H1 (cell line): ENCODE data around the gene GNB1L. TPM values are rescaled to one million over a fixed set of nuclear protein-coding genes. Genes with fewer than 3 reads are reported as not detected.
A peak's percentile ranks its signal among the peaks of the same experiment; 100 is the strongest.

Experiments
- CTCF ChIA-PET: fragments of 300-600 bp; sonication (Branson Sonifier 250); formaldehyde crosslinking; loops from one replicate; lab custom pipeline; 2021; ENCODE audit not compliant: partially characterized antibody; lab: Charles Lee
- POLR2A ChIA-PET: fragments of 300-600 bp; sonication (Branson Sonifier 250); formaldehyde crosslinking; loops from one replicate; lab custom pipeline; 2021; ENCODE audit warnings: inconsistent platforms; ENCODE audit not compliant: partially characterized antibody; lab: Charles Lee
- DNase-seq, 2 experiments: peaks; one replicate each; pipeline versions ENCODE4 v3.0.0 to v3.0.0-alpha.2; 2010 to 2022; ENCODE audit warnings: low spot score in 2 of 2, low read depth in 1 of 2, mixed read lengths in 1 of 2
- FAIRE-seq: peaks from 2 replicates; lab custom pipeline; 2011; peaks lifted over from hg19 to GRCh38; lab: Jason Lieb, UNC
- H2AFZ ChIP-seq: 2 replicates; pipeline ENCODE4 v1.8.1; 2012; ENCODE audit warnings: low read length, inconsistent platforms
- H2AK5ac ChIP-seq: 2 replicates; pipeline ENCODE4 v1.6.1; 2013; ENCODE audit warnings: low read depth, low read length
- H2BK120ac ChIP-seq: replicated peaks from 2 replicates; pipeline ENCODE3; 2013; ENCODE audit warnings: low read depth, low read length, inconsistent platforms
- H2BK12ac ChIP-seq: 2 replicates; pipeline ENCODE4 v1.6.1; 2013; ENCODE audit warnings: low read depth, low read length
- H2BK15ac ChIP-seq: 2 replicates; pipeline ENCODE4 v1.6.1; 2013; ENCODE audit warnings: low read length
- H2BK20ac ChIP-seq: 2 replicates; pipeline ENCODE4 v1.6.1; 2013; ENCODE audit warnings: low read length
- H2BK5ac ChIP-seq: 2 replicates; pipeline ENCODE4 v1.6.1; 2013; ENCODE audit warnings: low read depth, low read length
- H3K14ac ChIP-seq: 2 replicates; pipeline ENCODE4 v1.6.1; 2013; ENCODE audit warnings: inconsistent platforms; ENCODE audit not compliant: insufficient read length
- H3K18ac ChIP-seq: 2 replicates; pipeline ENCODE4 v1.6.1; 2013; ENCODE audit warnings: low read length; ENCODE audit errors: extremely low read depth
- H3K23ac ChIP-seq: 2 replicates; pipeline ENCODE4 v1.6.1; 2013; ENCODE audit warnings: inconsistent platforms; ENCODE audit not compliant: insufficient read length
- H3K23me2 ChIP-seq: 2 replicates; pipeline ENCODE4 v1.6.1; 2013; ENCODE audit warnings: low read depth, low read length
- H3K27ac ChIP-seq: 2 replicates; pipeline ENCODE4 v1.6.1; 2011; ENCODE audit warnings: low read depth, low read length, inconsistent platforms
- H3K27me3 ChIP-seq, 4 experiments: replicated peaks in 1 of 4; 1 replicate in 1 of 4; 2 replicates in 3 of 4; pipeline versions ENCODE4 v1.6.1 to v1.8.1; 2011 to 2013; ENCODE audit warnings: low read length in 3 of 4, mild to moderate bottlenecking in 3 of 4, inconsistent platforms in 2 of 4, mixed read lengths in 2 of 4, moderate library complexity in 1 of 4; ENCODE audit not compliant: control insufficient read depth in 3 of 4, insufficient read depth in 3 of 4; ENCODE audit errors: extremely low read depth in 1 of 4
- H3K36me3 ChIP-seq, 4 experiments: 2 replicates each; pipeline versions ENCODE4 v1.6.1 to v1.8.1; 2011 to 2013; ENCODE audit warnings: mild to moderate bottlenecking in 4 of 4, low read length in 3 of 4, moderate library complexity in 2 of 4, control low read depth in 1 of 4, inconsistent platforms in 1 of 4; ENCODE audit not compliant: insufficient read depth in 4 of 4, control insufficient read depth in 2 of 4
- H3K4ac ChIP-seq: replicated peaks from 2 replicates; pipeline ENCODE3; 2013; ENCODE audit warnings: low read length, low read depth, mixed read lengths, inconsistent platforms; ENCODE audit not compliant: insufficient read length
- H3K4me1 ChIP-seq, 4 experiments: replicated peaks in 1 of 4; 1 replicate in 1 of 4; 2 replicates in 3 of 4; pipeline versions ENCODE4 v1.6.1 to v1.8.1; 2011 to 2013; ENCODE audit warnings: low read length in 3 of 4, inconsistent platforms in 2 of 4, mixed read lengths in 1 of 4; ENCODE audit not compliant: insufficient read depth in 4 of 4, control insufficient read depth in 3 of 4
- H3K4me2 ChIP-seq, 2 experiments: 2 replicates each; pipeline versions ENCODE4 v1.6.1 to v1.8.1; 2011 to 2013; ENCODE audit warnings: low read depth in 2 of 2, low read length in 2 of 2, control low read depth in 1 of 2, inconsistent platforms in 1 of 2, mild to moderate bottlenecking in 1 of 2; ENCODE audit not compliant: insufficient read depth in 1 of 2
- H3K4me3 ChIP-seq, 4 experiments: fragments of 200-600, 300-600 bp in 1 of 4; sonication (generic), shearing (Covaris generic), sonication (Bioruptor Twin) in 1 of 4; 2 replicates each; pipeline versions ENCODE4 v1.5.1 to v1.8.1; 2011 to 2016; ENCODE audit warnings: low read length in 4 of 4, low read depth in 3 of 4, control low read depth in 2 of 4, inconsistent platforms in 2 of 4, mild to moderate bottlenecking in 2 of 4, mixed read lengths in 1 of 4, moderate library complexity in 1 of 4; ENCODE audit not compliant: insufficient read depth in 2 of 4; ENCODE audit errors: extremely low read depth in 1 of 4
- H3K56ac ChIP-seq: replicated peaks from 2 replicates; pipeline ENCODE3; 2013; ENCODE audit warnings: low read depth, mild to moderate bottlenecking, mixed read lengths, low read length, inconsistent platforms; ENCODE audit not compliant: insufficient read length
- H3K79me1 ChIP-seq: 2 replicates; pipeline ENCODE4 v1.6.1; 2013; ENCODE audit warnings: low read depth, low read length, control low read depth
- H3K79me2 ChIP-seq, 2 experiments: 2 replicates each; pipeline versions ENCODE4 v1.6.1 to v1.8.1; 2012 to 2013; ENCODE audit warnings: low read length in 2 of 2, mild to moderate bottlenecking in 2 of 2, inconsistent platforms in 1 of 2; ENCODE audit not compliant: insufficient read depth in 2 of 2, control insufficient read depth in 1 of 2
- H3K9ac ChIP-seq, 4 experiments: replicated peaks in 1 of 4; 1 replicate in 1 of 4; 2 replicates in 3 of 4; pipeline versions ENCODE4 v1.6.1 to v1.8.1; 2011 to 2013; ENCODE audit warnings: low read depth in 3 of 4, low read length in 3 of 4, control low read depth in 2 of 4, mild to moderate bottlenecking in 2 of 4, moderate library complexity in 2 of 4, inconsistent platforms in 1 of 4; ENCODE audit errors: extremely low read depth in 1 of 4
- H3K9me3 ChIP-seq, 2 experiments: 2 replicates each; pipeline versions ENCODE4 v1.6.1 to v1.8.1; 2012 to 2013; ENCODE audit warnings: mild to moderate bottlenecking in 2 of 2, moderate library complexity in 2 of 2, control low read depth in 1 of 2, inconsistent platforms in 1 of 2, low read depth in 1 of 2, low read length in 1 of 2, mixed read lengths in 1 of 2; ENCODE audit not compliant: insufficient read depth in 2 of 2
- H4K20me1 ChIP-seq, 2 experiments: replicated peaks in 1 of 2; 2 replicates each; pipeline versions ENCODE3 to v1.8.1; 2011 to 2013; ENCODE audit warnings: inconsistent platforms in 2 of 2, low read length in 2 of 2, mild to moderate bottlenecking in 1 of 2; ENCODE audit not compliant: insufficient read depth in 2 of 2, control insufficient read depth in 1 of 2
- H4K5ac ChIP-seq: 2 replicates; pipeline ENCODE4 v1.6.1; 2013; ENCODE audit warnings: low read length, low read depth, mixed read lengths, inconsistent platforms; ENCODE audit not compliant: insufficient read length
- H4K8ac ChIP-seq: 2 replicates; pipeline ENCODE4 v1.8.0; 2013; ENCODE audit warnings: mild to moderate bottlenecking, moderate library complexity, low read length, inconsistent platforms; ENCODE audit not compliant: insufficient read depth; ENCODE audit errors: extremely low read depth
- H4K91ac ChIP-seq: replicated peaks from 2 replicates; pipeline ENCODE3; 2013; ENCODE audit warnings: low read length, mixed read lengths, inconsistent platforms; ENCODE audit not compliant: insufficient read length
- RXRA ChIP-seq: IDR thresholded peaks from 2 replicates; pipeline ENCODE4 v1.6.1; 2011; ENCODE audit warnings: low read depth, mild to moderate bottlenecking, low read length, moderate library complexity; ENCODE audit not compliant: insufficient read depth
- TAF7 ChIP-seq: optimal IDR thresholded peaks from 2 replicates; pipeline ENCODE3; 2011; ENCODE audit warnings: low read depth, mild to moderate bottlenecking, inconsistent platforms, low read length, moderate library complexity, borderline replicate concordance
- WGBS, 2 experiments: shearing (Covaris generic) in 1 of 2; methylation state at CpG; one replicate each; pipeline versions ENCODE4 v1.1.6 to v1.1.7; 2013 to 2015; ENCODE audit warnings: low lambda C conversion rate in 2 of 2, mixed read lengths in 2 of 2, inconsistent platforms in 1 of 2, low coverage in 1 of 2, missing lambda C conversion rate in 1 of 2; ENCODE audit not compliant: insufficient replicate concordance in 2 of 2, insufficient coverage in 1 of 2, insufficient read length in 1 of 2; ENCODE audit errors: extremely low coverage in 1 of 2, missing lambda C conversion rate in 1 of 2; 5-methylcytosine and 5-hydroxymethylcytosine counted together
- polyA plus RNA-seq, 7 experiments: library from polyadenylated mRNA; depleted of rRNA in 3 of 7; stranded (reverse) in 5 of 7; unstranded in 2 of 7; fragments of >200 nt in 5 of 7; fragments of 200-250 nt in 2 of 7; gene quantifications; 1 replicate in 5 of 7; 2 replicates in 1 of 7; 4 replicates in 1 of 7; pipeline versions ENCODE4 v1.2.1 to v1.2.3, GENCODE V29; 2011 to 2013; ENCODE audit warnings: missing spikeins in 2 of 7, mixed read lengths in 2 of 7
- total RNA-seq: library from RNA; stranded (reverse); fragmentation: NEBNext Ultra II Directional; extraction: Animal tissue kit (Norgen Biotek cat#: 25700); gene quantifications from 2 replicates; pipeline ENCODE4 v1.2.1, GENCODE V29; 2021

Gene GNB1L
- total and polyA plus RNA-seq, 2 of the 8 experiments (the other 6 are each of a cell fraction or from before 2014, with no cell fraction given): 14.0 to 15.6 TPM

DNA sequence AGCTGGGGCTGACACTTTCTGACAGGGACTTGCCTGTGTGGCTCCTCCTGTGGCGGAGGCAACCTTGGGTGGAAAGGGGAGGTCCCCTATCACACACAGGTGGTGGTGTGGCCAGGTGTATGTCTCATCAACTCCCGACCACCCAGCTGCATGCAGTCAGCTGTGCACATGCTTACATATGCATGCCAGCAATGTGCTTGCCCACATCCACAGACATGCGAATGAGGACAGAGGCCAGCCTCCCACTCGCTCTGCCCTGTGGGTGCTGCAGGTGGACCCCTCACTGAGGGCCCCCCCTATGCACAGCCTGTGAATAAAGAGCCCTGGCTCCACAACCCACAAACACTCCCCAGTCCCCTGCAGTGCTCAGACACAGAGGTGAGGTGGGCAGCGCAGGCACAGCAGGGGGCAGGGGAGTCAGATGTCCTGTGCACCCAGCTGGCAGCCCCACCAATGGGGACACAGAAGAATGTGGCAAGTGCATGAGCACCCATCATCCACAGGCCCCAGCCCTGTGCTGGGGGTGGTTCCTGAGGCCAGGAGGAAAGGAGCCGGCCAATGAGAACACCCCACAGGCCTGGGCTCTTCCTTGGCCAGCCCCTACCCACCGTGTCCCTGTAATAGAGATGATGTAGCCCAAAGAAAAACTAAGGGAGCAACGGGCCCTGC, 9.5 kb downstream of the GNB1L start:
- Histone ChIP-seq H3K79me2 (no peaks in the 10 kb centered on the region; a peak in 2 of 4 replicates), H3K4ac (no peak overlapping the region), H3K27ac (no peak overlapping the region), H3K14ac (no peak overlapping the region), H3K4me1 (peaks cover 0 to 3% (median 0%) of the 10 kb centered on the region in 4 experiments; a peak in 4 of 7 replicates), H3K23ac (no peak overlapping the region), H3K56ac (no peak overlapping the region), H2BK12ac (0 out of 2 replicates have a peak overlapping the region, but pooled peaks have one; percentile 3), H2BK120ac (no peak overlapping the region), H3K9ac (no peak overlapping the region), H4K5ac (no peak overlapping the region), H2BK5ac (peak overlapping the region; percentile 66), H3K36me3 (peaks cover 0 to 3% (median 1%) of the 10 kb centered on the region in 4 experiments; a peak in 2 of 8 replicates), H3K9me3 (no peaks in the 10 kb centered on the region), H3K23me2 (no peaks in the 10 kb centered on the region), H3K27me3 (no peaks in the 10 kb centered on the region), H4K8ac (no peak overlapping the region), H3K18ac (no peak overlapping the region), H2AFZ (no peak overlapping the region), H3K4me3 (no peak overlapping the region), H2BK15ac (no peak overlapping the region), H4K20me1 (peaks cover 12 to 39% of the 10 kb centered on the region in 2 experiments), H2AK5ac (no peak overlapping the region), H2BK20ac (no peak overlapping the region), H4K91ac (peak overlapping the region; percentile 26), H3K4me2 (no peak overlapping the region), H3K79me1 (peaks cover 1% of the 10 kb centered on the region)
- CTCF ChIA-PET: no interaction called here
- DNase-seq (no peak), FAIRE-seq (no peak)
- WGBS, 2 experiments: 76% methylated on average over 8 of the region's 8 CpGs; no CpG with 5 or more reads in 1 of the 2 experiments
- POLR2A ChIA-PET: interaction anchor here (0.9 to 1.6 kb wide), 3 partner anchors 9 to 66 kb away, joined by 3 to 10 read pairs (median 4); partner anchors contain the start of genes GNB1L and RTL10
- no peak for TF ChIP-seq RXRA
- no peak for TF ChIP-seq TAF7
